OCI-LY3 (cell line): ENCODE data around the gene PLEKHB2.

Experiments used
- H2AFZ ChIP-seq: fragments of 200-600, 300-600 bp; shearing (Covaris generic); 2 replicates; pipeline ENCODE4 v1.6.0; 2014; ENCODE audit warnings: antibody characterized with exemption, low read depth, low read length
- H3K27ac ChIP-seq: fragments of 200-600, 300-600 bp; sonication (generic); 2 replicates; pipeline ENCODE4 v1.5.1; 2014; ENCODE audit warnings: mild to moderate bottlenecking, low read length, moderate library complexity, mixed read lengths
- H3K27me3 ChIP-seq: fragments of 200-600, 300-600 bp; sonication (generic); 2 replicates; pipeline ENCODE4 v1.6.1; 2014; ENCODE audit warnings: low read depth, low read length, mixed read lengths
- H3K36me3 ChIP-seq: fragments of 200-600, 300-600 bp; sonication (generic); replicated peaks from 2 replicates; pipeline ENCODE3; 2014; ENCODE audit warnings: low read depth, low read length, mixed read lengths
- H3K4me1 ChIP-seq: fragments of 300-600, 200-600 bp; sonication (generic); 2 replicates; pipeline ENCODE4 v1.6.1; 2014; ENCODE audit warnings: low read length, mixed read lengths
- H3K4me2 ChIP-seq: fragments of 200-600, 300-600 bp; sonication (generic); 2 replicates; pipeline ENCODE4 v1.6.1; 2014; ENCODE audit warnings: low read length, mixed read lengths
- H3K4me3 ChIP-seq: fragments of 300-600, 200-600 bp; sonication (generic); 2 replicates; pipeline ENCODE4 v1.5.1; 2014; ENCODE audit warnings: antibody characterized with exemption, mild to moderate bottlenecking, low read length, moderate library complexity
- H3K79me2 ChIP-seq: fragments of 300-600, 200-600 bp; shearing (Covaris generic); 2 replicates; pipeline ENCODE4 v1.6.1; 2014; ENCODE audit warnings: mild to moderate bottlenecking, low read length, mixed read lengths
- H3K9ac ChIP-seq: fragments of 300-600, 200-600 bp; shearing (Covaris generic); 2 replicates; pipeline ENCODE4 v1.6.0; 2014; ENCODE audit warnings: mild to moderate bottlenecking, low read length, moderate library complexity
- H3K9me3 ChIP-seq: fragments of 200-600, 300-600 bp; shearing (Covaris generic); 2 replicates; pipeline ENCODE4 v1.6.1; 2014; ENCODE audit warnings: low read length, mixed read lengths; ENCODE audit not compliant: insufficient read depth
- H4K20me1 ChIP-seq: fragments of 200-600, 300-600 bp; sonication (generic); 2 replicates; pipeline ENCODE4 v1.6.1; 2016; ENCODE audit warnings: low read length, mixed read lengths; ENCODE audit not compliant: insufficient read depth
- EZH2phosphoT487 ChIP-seq: fragments of 200-600 bp; shearing (Covaris generic); IDR thresholded peaks from 2 replicates; pipeline ENCODE4 v1.6.1; 2018; ENCODE audit warnings: antibody characterized with exemption, mixed run types, low read depth
- TF ChIP-seq, protein P1 (sequence below): fragments of 200-600, 300-600 bp; sonication (generic); IDR thresholded peaks from 2 replicates; pipeline ENCODE4 v1.5.1; 2014; ENCODE audit warnings: antibody characterized with exemption, low read length, low read depth

Gene PLEKHB2

DNA sequence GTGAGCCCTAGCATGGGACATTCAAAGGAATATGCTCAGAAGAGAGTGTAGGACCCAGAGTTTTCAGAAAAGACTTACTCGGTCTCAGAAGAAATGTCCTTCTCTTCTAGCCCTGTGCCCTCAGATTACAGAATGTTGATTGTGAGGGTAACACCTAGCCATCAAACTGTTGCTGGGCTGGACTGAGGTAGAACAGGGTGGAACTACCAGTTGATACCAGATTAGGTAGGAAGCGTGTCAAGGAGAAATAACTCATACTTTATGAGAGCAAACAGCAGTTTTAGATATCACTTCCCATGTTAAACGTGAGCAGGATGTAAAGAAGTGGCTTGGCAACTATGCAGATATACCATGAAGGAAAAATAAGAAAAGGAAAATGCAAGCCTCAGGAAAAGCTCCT lies 22.8 kb downstream of the PLEKHB2 start:
- peaks cover 45% of the 10 kb centered on the region for H3K36me3 ChIP-seq
- no peaks in the 10 kb centered on the region for H3K4me1 ChIP-seq
- no peak overlapping the region for H3K9ac ChIP-seq
- peaks cover 7% of the 10 kb centered on the region for H4K20me1 ChIP-seq
- H3K4me2 ChIP-seq = no peak overlapping the region
- H3K27me3 ChIP-seq = no peaks in the 10 kb centered on the region
- H3K9me3 ChIP-seq = no peaks in the 10 kb centered on the region
- peaks cover 13% of the 10 kb centered on the region for H3K79me2 ChIP-seq
- H3K4me3 ChIP-seq = no peak overlapping the region
- no peak for TF ChIP-seq EZH2phosphoT487
- TF ChIP-seq, protein P1, sequence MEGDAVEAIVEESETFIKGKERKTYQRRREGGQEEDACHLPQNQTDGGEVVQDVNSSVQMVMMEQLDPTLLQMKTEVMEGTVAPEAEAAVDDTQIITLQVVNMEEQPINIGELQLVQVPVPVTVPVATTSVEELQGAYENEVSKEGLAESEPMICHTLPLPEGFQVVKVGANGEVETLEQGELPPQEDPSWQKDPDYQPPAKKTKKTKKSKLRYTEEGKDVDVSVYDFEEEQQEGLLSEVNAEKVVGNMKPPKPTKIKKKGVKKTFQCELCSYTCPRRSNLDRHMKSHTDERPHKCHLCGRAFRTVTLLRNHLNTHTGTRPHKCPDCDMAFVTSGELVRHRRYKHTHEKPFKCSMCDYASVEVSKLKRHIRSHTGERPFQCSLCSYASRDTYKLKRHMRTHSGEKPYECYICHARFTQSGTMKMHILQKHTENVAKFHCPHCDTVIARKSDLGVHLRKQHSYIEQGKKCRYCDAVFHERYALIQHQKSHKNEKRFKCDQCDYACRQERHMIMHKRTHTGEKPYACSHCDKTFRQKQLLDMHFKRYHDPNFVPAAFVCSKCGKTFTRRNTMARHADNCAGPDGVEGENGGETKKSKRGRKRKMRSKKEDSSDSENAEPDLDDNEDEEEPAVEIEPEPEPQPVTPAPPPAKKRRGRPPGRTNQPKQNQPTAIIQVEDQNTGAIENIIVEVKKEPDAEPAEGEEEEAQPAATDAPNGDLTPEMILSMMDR = no peak
- H2AFZ ChIP-seq = no peak overlapping the region
- no peak overlapping the region for H3K27ac ChIP-seq

DNA sequence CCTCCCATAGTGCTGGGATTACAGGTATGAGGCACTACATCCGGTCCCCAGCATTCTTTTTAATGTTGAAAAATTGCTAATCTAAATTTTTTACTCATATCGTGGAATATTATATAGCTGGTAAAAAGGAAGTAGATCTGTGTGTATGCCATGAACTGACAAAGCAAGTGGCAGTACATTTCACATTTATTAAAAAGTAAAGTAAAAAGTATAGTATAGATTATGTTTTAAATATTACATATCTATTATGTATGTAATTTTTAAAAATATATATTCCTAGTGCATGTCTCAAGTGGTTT lies 25.1 kb downstream of the PLEKHB2 start:
- Histone ChIP-seq H3K4me1 (no peaks in the 10 kb centered on the region), H3K9ac (no peak overlapping the region), H3K79me2 (no peaks in the 10 kb centered on the region), H3K36me3 (peaks cover 41% of the 10 kb centered on the region), H3K4me2 (no peak overlapping the region), H4K20me1 (no peaks in the 10 kb centered on the region), H3K27ac (no peak overlapping the region), H3K27me3 (no peaks in the 10 kb centered on the region), H3K4me3 (no peak overlapping the region), H2AFZ (no peak overlapping the region), H3K9me3 (no peaks in the 10 kb centered on the region)
- no peak for TF ChIP-seq EZH2phosphoT487
- TF ChIP-seq, protein P1 = no peak

DNA sequence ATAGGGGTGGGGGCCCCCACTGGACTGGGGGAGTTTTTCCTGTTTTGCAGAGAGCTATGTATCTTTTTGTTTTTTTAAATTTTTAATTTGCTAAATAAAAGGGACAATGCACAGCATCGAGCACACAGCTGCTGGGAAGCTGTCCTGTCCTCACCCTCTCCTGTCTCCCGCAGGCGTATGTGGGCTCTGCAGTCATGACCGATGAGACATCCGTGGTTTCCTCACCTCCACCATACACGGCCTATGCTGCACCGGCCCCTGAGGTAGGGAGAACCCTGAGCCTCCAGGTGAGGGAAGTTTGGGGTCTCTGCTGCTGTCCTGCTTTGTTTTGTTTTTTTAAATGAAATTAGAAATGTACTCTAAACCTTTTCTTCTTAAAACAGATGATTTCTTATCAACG lies 27.6 kb downstream of the PLEKHB2 start:
- H3K36me3 ChIP-seq = peaks cover 28% of the 10 kb centered on the region
- H3K27ac ChIP-seq = no peak overlapping the region
- TF ChIP-seq EZH2phosphoT487 = no peak
- TF ChIP-seq, protein P1 = no peak
- H3K9me3 ChIP-seq = no peaks in the 10 kb centered on the region
- no peaks in the 10 kb centered on the region for H3K27me3 ChIP-seq
- H2AFZ ChIP-seq = no peak overlapping the region
- H3K9ac ChIP-seq = no peak overlapping the region
- H4K20me1 ChIP-seq = no peaks in the 10 kb centered on the region
- H3K4me1 ChIP-seq = no peaks in the 10 kb centered on the region
- no peaks in the 10 kb centered on the region for H3K79me2 ChIP-seq
- no peak overlapping the region for H3K4me3 ChIP-seq
- no peak overlapping the region for H3K4me2 ChIP-seq

DNA sequence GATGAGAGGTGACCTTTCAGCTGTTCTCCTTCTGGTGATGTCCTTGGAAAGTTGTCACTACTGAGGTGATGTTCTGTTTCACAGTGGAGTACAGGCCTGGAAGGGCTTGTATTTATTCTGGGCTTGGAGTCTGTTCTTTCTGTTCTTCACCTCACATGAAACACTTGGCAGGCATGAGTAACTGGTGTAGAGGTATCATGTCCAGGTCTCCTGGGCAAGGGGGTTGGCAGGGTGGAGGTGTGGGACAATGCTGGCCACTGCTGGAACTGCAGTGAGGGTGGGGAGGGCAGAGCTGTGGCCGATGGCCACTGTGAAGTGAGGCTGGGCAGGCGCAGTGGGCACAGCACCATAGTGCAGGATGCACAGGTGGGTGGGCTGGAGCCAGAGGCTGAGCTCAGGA lies 35.4 kb downstream of the PLEKHB2 start:
- H3K4me3 ChIP-seq = no peak overlapping the region
- H3K27me3 ChIP-seq = no peaks in the 10 kb centered on the region
- TF ChIP-seq, protein P1 = no peak
- no peak for TF ChIP-seq EZH2phosphoT487
- H3K4me1 ChIP-seq = peaks cover 13% of the 10 kb centered on the region
- H3K36me3 ChIP-seq = peaks cover 43% of the 10 kb centered on the region
- H3K79me2 ChIP-seq = no peaks in the 10 kb centered on the region
- H4K20me1 ChIP-seq = peaks cover 28% of the 10 kb centered on the region
- no peak overlapping the region for H3K9ac ChIP-seq
- H3K9me3 ChIP-seq = no peaks in the 10 kb centered on the region
- H2AFZ ChIP-seq = no peak overlapping the region
- H3K27ac ChIP-seq = no peak overlapping the region
- no peak overlapping the region for H3K4me2 ChIP-seq
